ENCODE data around the gene MMP11.

Gene MMP11

GRCh38 chr22:23779731-23780130, 7.1 kb downstream of the MMP11 start:
- TF ChIP-seq, protein P1, sequence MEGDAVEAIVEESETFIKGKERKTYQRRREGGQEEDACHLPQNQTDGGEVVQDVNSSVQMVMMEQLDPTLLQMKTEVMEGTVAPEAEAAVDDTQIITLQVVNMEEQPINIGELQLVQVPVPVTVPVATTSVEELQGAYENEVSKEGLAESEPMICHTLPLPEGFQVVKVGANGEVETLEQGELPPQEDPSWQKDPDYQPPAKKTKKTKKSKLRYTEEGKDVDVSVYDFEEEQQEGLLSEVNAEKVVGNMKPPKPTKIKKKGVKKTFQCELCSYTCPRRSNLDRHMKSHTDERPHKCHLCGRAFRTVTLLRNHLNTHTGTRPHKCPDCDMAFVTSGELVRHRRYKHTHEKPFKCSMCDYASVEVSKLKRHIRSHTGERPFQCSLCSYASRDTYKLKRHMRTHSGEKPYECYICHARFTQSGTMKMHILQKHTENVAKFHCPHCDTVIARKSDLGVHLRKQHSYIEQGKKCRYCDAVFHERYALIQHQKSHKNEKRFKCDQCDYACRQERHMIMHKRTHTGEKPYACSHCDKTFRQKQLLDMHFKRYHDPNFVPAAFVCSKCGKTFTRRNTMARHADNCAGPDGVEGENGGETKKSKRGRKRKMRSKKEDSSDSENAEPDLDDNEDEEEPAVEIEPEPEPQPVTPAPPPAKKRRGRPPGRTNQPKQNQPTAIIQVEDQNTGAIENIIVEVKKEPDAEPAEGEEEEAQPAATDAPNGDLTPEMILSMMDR (IDR thresholded peaks at IDR 0.05; ENCODE audit: insufficient read depth, low read depth, low read length, missing control alignments): no peak
- DNase-seq (ENCODE audit: low read depth): no peak
- no peak overlapping the region for H3K4me3 ChIP-seq (ENCODE audit: low read depth, low read length)

GRCh38 chr22:23780146-23780748, 7.6 kb downstream of the MMP11 start:
- DNase-seq (ENCODE audit: low read depth): no peak
- TF ChIP-seq, protein P1 (IDR thresholded peaks at IDR 0.05; ENCODE audit: insufficient read depth, low read depth, low read length, missing control alignments): no peak
- no peak overlapping the region for H3K4me3 ChIP-seq (ENCODE audit: low read depth, low read length)

GRCh38 chr22:23781065-23781464, 8.4 kb downstream of the MMP11 start:
- H3K4me3 ChIP-seq (ENCODE audit: low read depth, low read length): no peak overlapping the region
- DNase-seq (ENCODE audit: low read depth): no peak
- TF ChIP-seq, protein P1 (IDR thresholded peaks at IDR 0.05; ENCODE audit: insufficient read depth, low read depth, low read length, missing control alignments): no peak

DNA sequence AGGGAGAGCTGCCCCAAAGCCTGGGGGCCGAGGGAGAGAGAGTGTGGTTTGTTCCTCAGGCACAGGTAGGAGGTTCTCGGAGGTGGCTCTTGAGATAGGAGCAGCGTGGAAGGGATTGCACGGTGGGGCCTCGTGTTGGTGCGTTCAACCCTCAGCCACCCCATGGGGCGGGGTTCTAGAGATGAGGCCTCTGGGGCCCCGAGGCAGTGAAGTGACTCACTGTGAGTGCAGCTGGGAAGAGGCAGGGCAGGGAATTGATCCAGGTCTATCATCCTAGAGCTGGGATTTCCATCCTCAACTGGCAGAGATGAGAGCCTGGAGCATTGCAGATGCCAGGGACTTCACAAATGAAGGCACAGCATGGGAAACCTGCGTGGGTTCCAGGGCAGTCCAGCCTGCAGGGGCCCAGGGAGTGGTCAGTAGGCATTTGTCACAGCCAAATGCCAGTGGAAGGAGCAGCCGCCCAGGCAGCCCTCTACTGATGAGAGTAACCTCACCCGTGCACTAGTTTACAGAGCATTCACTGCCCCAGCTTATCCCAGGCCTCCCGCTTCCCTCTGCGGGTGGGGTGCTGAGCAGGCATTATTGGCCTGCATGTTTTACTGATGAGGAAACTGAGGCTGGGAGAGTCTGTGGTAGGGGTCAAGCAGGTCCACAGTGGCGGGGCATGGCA, 9.0 kb downstream of the MMP11 start:
- TF ChIP-seq, protein P1 (IDR thresholded peaks at IDR 0.05; ENCODE audit: insufficient read depth, low read depth, low read length, missing control alignments): no peak
- DNase-seq (ENCODE audit: low read depth): no peak
- no peak overlapping the region for H3K4me3 ChIP-seq (ENCODE audit: low read depth, low read length)

GRCh38 chr22:23782252-23782651, 9.6 kb downstream of the MMP11 start:
- DNase-seq (ENCODE audit: low read depth): no peak
- TF ChIP-seq, protein P1 (IDR thresholded peaks at IDR 0.05; ENCODE audit: insufficient read depth, low read depth, low read length, missing control alignments): no peak

DNA sequence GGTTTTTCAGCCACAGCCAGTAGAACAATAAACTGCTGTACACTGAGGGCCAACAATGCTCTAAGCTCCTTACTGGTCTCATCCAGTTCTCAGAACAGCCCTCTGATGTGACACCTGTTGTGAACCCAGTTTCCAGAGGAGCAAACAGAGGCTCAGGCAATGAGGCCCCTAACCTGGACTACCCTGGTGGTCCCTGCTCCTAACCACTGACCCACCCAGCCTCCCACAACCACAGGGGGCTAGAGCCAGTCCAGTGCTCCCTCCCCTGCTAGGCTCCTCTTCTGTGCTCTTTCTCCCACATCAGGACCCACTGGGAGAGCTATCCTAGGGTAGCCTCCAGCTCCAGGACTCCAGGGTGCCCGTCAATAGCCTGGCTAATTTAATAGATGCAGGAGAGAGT, 10.1 kb downstream of the MMP11 start:
- no peak for DNase-seq (ENCODE audit: low read depth)
- TF ChIP-seq, protein P1 (IDR thresholded peaks at IDR 0.05; ENCODE audit: insufficient read depth, low read depth, low read length, missing control alignments): no peak
- no peak overlapping the region for H3K4me3 ChIP-seq (ENCODE audit: low read depth, low read length)

More at GRCh38 chr22:23782252-23782651, 9.6 kb downstream of the MMP11 start:
- no peak overlapping the region for H3K4me3 ChIP-seq (ENCODE audit: low read depth, low read length)
